Activated CD4-positive, alpha-beta memory T cell treated with anti-CD3 and anti-CD28 coated beads for 36 hours (primary cell): Measurements from ENCODE around the gene ATXN7L1. TPM values are rescaled to one million over a fixed set of nuclear protein-coding genes. Genes with fewer than 3 reads are reported as not detected.
"Not testable (repeated sequence)": the region's sequence is repeated elsewhere in the genome, so short reads cannot be mapped to it uniquely, and the experiment has no call there.

Experiments
- CTCF ChIA-PET: fragments of 350-600 bp; sonication (Branson Sonifier 250); formaldehyde crosslinking; loops from one replicate; lab custom pipeline; 2021; ENCODE audit warnings: antibody characterized with exemption, inconsistent platforms; lab: Charles Lee
- POLR2A ChIA-PET: fragments of 350-600 bp; sonication (Branson Sonifier 250); formaldehyde crosslinking; loops from one replicate; lab custom pipeline; 2021; ENCODE audit warnings: antibody characterized with exemption; lab: Charles Lee
- DNase-seq: peaks from one replicate; pipeline ENCODE4 v3.0.0-alpha.2; 2020
- H3K27ac Mint-ChIP-seq: one replicate; pipeline ENCODE4 v1.8.0; 2021; ENCODE audit warnings: mixed read lengths
- H3K27me3 Mint-ChIP-seq: one replicate; pipeline ENCODE4 v1.8.0; 2021; ENCODE audit warnings: mixed read lengths
- H3K36me3 Mint-ChIP-seq: one replicate; pipeline ENCODE4 v1.8.0; 2021; ENCODE audit warnings: mixed read lengths
- H3K4me1 Mint-ChIP-seq: one replicate; pipeline ENCODE4 v1.8.0; 2021; ENCODE audit warnings: low read depth, mixed read lengths
- H3K4me3 Mint-ChIP-seq: one replicate; pipeline ENCODE4 v1.8.0; 2021; ENCODE audit warnings: mild to moderate bottlenecking, mixed read lengths
- H3K9me3 Mint-ChIP-seq: one replicate; pipeline ENCODE4 v1.8.0; 2021; ENCODE audit warnings: mixed read lengths
- intact Hi-C: fragments of 100-400 bp; cut with micrococcal nuclease; formaldehyde crosslinking; loops from one replicate; pipeline ENCODE4 v1.15.1; 2023
- total RNA-seq, 2 experiments: library from RNA; stranded (reverse); gene quantifications; one replicate each; pipeline ENCODE4 v1.2.3, GENCODE V29; 2021

ATXN7L1 gene
- total RNA-seq, 2 experiments from 2014 or later = 12.4 to 13.3 TPM

DNA sequence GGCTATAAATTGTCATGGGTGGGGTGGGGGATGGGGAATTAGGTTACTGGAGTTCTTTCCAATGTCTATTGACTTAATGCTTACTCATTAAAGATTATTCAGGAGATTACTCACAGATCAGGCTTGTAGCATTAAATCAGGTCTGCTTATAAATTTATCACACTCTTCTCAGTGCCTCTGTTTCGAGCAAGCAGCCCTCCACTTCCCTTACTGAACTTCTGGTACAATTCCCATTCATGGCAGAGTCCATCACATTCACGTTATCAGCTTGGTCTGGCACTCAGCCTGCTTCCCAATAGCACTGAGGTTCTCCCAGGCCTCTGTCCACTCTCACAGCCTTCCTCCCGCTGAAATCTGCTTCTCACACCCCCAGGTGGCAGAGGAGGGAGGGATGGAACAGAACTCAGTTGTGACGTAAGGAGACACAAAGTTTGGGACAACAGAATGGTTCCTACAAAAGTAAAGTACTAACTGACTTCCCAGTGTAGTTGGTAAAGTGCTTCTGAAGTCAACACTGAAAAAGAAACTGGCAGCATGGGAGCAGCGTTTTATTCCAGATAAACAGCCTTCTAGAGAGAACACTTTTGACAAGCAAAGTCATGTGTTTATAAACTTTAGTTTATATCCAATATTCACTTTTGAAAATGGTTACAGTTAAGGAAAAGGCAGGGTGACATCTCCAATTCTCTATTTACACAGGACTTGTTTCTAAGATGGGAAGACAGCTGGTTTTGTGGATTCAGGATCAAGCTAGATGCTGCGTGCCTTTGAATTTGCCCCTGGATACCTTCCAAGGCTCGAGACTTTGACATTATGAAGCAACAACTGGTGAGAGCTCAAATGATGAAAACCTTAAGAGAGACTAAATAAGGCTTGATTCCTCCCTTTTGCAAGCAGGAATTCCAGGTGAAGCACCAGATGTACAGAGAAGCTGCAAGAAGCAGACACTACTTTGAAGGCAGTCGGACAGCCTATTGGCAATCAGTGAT is 81.4 kb downstream of the ATXN7L1 start:
- Mint-ChIP-seq H3K9me3 (no peaks in the 10 kb centered on the region), H3K27me3 (no peaks in the 10 kb centered on the region), H3K27ac (no peak overlapping the region), H3K36me3 (no peaks in the 10 kb centered on the region), H3K4me1 (peaks cover 13% of the 10 kb centered on the region), H3K4me3 (no peak overlapping the region)
- ChIA-PET CTCF (no interaction called here), POLR2A (no interaction called here)
- intact Hi-C loops = no loop called here
- DNase-seq = no peak

- Mint-ChIP-seq H3K4me3 (no peak overlapping the region), H3K27me3 (no peaks in the 10 kb centered on the region), H3K4me1 (peaks cover 6% of the 10 kb centered on the region), H3K27ac (no peak overlapping the region), H3K9me3 (no peaks in the 10 kb centered on the region), H3K36me3 (no peaks in the 10 kb centered on the region)
- CTCF ChIA-PET = no interaction called here
- POLR2A ChIA-PET = no interaction called here
- DNase-seq = no peak
- intact Hi-C loops = no loop called here
These were observed 83.7 kb downstream of the ATXN7L1 start for GRCh38 chr7:105792488-105793370.

DNA sequence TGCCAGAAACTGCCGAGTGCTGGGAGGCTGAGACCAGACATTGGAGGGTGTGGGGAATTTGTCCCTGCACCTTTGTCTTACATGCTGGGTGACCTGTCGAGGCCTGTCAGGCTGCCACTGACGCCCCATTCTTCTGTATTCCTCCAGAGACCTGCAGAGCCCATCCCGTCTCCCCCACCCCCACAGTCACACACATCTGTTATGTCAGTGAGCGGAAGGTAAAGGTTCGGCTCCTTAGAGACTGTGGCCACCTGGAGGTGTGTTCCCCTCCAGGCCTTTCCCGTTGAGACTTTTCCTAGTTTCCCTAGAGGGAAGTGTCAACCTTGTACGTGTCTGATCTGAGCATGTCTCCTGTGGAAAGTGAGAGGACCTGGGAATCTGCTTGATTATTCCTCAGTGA is 84.5 kb downstream of the ATXN7L1 start:
- Mint-ChIP-seq H3K4me1 (peaks cover 3% of the 10 kb centered on the region), H3K27ac (no peak overlapping the region), H3K27me3 (no peaks in the 10 kb centered on the region), H3K9me3 (no peaks in the 10 kb centered on the region), H3K4me3 (no peak overlapping the region), H3K36me3 (no peaks in the 10 kb centered on the region)
- intact Hi-C loops = no loop called here
- POLR2A ChIA-PET = no interaction called here
- CTCF ChIA-PET = no interaction called here
- no peak for DNase-seq

GRCh38 chr7:105790996-105791395 is 85.4 kb downstream of the ATXN7L1 start:
- POLR2A ChIA-PET = no interaction called here
- intact Hi-C loops = no loop called here
- H3K27ac Mint-ChIP-seq = no peak overlapping the region
- H3K4me1 Mint-ChIP-seq = no peaks in the 10 kb centered on the region
- DNase-seq = no peak
- H3K36me3 Mint-ChIP-seq = no peaks in the 10 kb centered on the region
- H3K9me3 Mint-ChIP-seq = no peaks in the 10 kb centered on the region
- H3K4me3 Mint-ChIP-seq = no peak overlapping the region
- CTCF ChIA-PET = no interaction called here
- no peaks in the 10 kb centered on the region for H3K27me3 Mint-ChIP-seq

DNA sequence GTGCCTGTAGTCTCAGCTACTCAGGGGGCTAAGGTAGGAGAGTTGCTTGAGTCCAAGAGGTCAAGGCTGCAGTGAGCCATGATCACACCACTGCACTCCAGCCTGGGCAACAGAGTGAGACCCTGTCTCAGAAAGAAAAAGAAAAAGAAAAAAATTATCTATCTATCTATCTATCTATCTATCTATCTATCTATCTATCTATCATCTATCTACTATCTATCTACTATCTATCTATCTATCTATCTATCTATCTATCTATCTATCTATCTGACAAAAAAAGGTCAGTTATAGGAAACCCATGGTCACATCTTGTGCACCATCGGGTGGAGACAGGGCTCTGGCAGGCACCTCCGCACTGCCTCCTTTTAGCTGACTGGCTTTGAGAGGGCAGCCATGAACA is 85.9 kb downstream of the ATXN7L1 start:
- H3K4me1 Mint-ChIP-seq, H3K9me3 Mint-ChIP-seq, CTCF ChIA-PET, H3K27me3 Mint-ChIP-seq, H3K4me3 Mint-ChIP-seq, intact Hi-C loops, H3K27ac Mint-ChIP-seq, DNase-seq, POLR2A ChIA-PET, H3K36me3 Mint-ChIP-seq: not testable (repeated sequence)

GRCh38 chr7:105788816-105789349 is 87.5 kb downstream of the ATXN7L1 start:
- H3K4me1 Mint-ChIP-seq = no peaks in the 10 kb centered on the region
- ChIA-PET POLR2A (no interaction called here), CTCF (no interaction called here)
- no peak for DNase-seq
- H3K27me3 Mint-ChIP-seq = no peaks in the 10 kb centered on the region
- no peaks in the 10 kb centered on the region for H3K36me3 Mint-ChIP-seq
- H3K4me3 Mint-ChIP-seq = no peak overlapping the region
- no peak overlapping the region for H3K27ac Mint-ChIP-seq
- no peaks in the 10 kb centered on the region for H3K9me3 Mint-ChIP-seq
- intact Hi-C loops = no loop called here

DNA sequence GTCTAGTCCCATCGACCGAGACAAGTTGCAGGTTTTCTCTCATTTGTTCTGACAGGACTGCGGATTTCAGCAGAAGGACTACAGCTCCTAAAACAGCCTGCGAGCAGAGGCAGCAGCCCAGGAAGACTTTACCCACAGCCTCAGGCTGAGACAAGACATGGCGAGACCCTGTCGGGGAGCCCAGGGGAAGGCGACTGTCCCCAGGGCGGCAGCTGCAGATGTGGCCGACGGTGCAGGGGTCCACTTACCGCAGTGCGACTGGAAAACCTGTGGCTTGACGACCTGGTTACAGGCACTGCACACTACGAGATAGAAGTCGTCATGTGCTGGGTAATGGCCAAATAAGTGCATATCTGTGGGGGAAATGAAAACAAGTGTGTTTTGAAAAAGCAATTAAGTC is 88.0 kb downstream of the ATXN7L1 start:
- H3K27ac Mint-ChIP-seq = no peak overlapping the region
- H3K27me3 Mint-ChIP-seq = no peaks in the 10 kb centered on the region
- intact Hi-C loops = no loop called here
- no peak for DNase-seq
- POLR2A ChIA-PET = no interaction called here
- H3K36me3 Mint-ChIP-seq = no peaks in the 10 kb centered on the region
- H3K9me3 Mint-ChIP-seq = no peaks in the 10 kb centered on the region
- H3K4me1 Mint-ChIP-seq = peaks cover under 1% of the 10 kb centered on the region
- H3K4me3 Mint-ChIP-seq = no peak overlapping the region
- CTCF ChIA-PET = no interaction called here

DNA sequence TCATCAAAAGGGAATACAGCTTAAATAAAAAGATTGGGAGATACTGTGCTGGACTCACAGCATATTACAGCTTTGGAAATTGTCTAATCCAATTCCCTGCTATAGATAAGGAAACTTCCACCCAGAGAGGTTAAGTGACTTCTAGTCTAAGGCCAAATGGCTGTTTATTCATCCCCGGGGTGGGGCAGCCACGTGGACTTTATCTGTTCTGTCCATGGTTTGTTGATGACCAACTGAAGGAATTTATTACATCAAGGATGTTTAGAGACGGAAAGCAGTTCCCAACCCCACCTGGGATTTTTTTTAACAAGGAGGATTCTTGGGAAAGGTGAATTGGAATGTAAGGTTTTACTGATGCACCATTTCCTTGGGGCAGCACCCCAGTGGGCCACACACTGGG is 88.6 kb downstream of the ATXN7L1 start:
- ChIA-PET CTCF (interaction anchor here (1.3 kb wide), 1 partner anchor 9 kb away, joined by 3 read pairs; no protein-coding TSS in a partner anchor), POLR2A (no interaction called here)
- intact Hi-C loops = no loop called here
- Mint-ChIP-seq H3K36me3 (no peaks in the 10 kb centered on the region), H3K9me3 (no peaks in the 10 kb centered on the region), H3K27ac (no peak overlapping the region), H3K27me3 (no peaks in the 10 kb centered on the region), H3K4me1 (peaks cover 7% of the 10 kb centered on the region), H3K4me3 (no peak overlapping the region)
- DNase-seq = no peak

- H3K4me3 Mint-ChIP-seq = no peak overlapping the region
These were observed 89.6 kb downstream of the ATXN7L1 start for GRCh38 chr7:105786520-105787470.

GRCh38 chr7:105782391-105783042 is 93.9 kb downstream of the ATXN7L1 start:
- H3K27ac Mint-ChIP-seq = no peak overlapping the region
- intact Hi-C loops = loop anchor here (1.0 kb wide), 3 partner anchors 16 to 67 kb away; no protein-coding TSS in a partner anchor
- peak; percentile 80 for DNase-seq
- H3K4me3 Mint-ChIP-seq = no peak overlapping the region
- ChIA-PET CTCF (interaction anchor here (1.2 to 3.2 kb wide), 4 partner anchors 16 to 125 kb away, joined by 3 to 12 read pairs (median 6); no protein-coding TSS in a partner anchor), POLR2A (interaction anchor here (0.6 kb wide), 1 partner anchor 137 kb away, joined by 3 read pairs; no protein-coding TSS in a partner anchor)
- peaks cover 2% of the 10 kb centered on the region for H3K36me3 Mint-ChIP-seq
- no peaks in the 10 kb centered on the region for H3K9me3 Mint-ChIP-seq
- peaks cover 14% of the 10 kb centered on the region for H3K4me1 Mint-ChIP-seq
- H3K27me3 Mint-ChIP-seq = no peaks in the 10 kb centered on the region

More at GRCh38 chr7:105786520-105787470, 89.6 kb downstream of the ATXN7L1 start:
- H3K27me3 Mint-ChIP-seq = no peaks in the 10 kb centered on the region
- intact Hi-C loops = no loop called here
- ChIA-PET CTCF (interaction anchor here (1.3 to 1.6 kb wide), 2 partner anchors 10 to 16 kb away, joined by 3 to 4 read pairs; no protein-coding TSS in a partner anchor), POLR2A (no interaction called here)
- H3K27ac Mint-ChIP-seq = no peak overlapping the region
- no peaks in the 10 kb centered on the region for H3K9me3 Mint-ChIP-seq
- DNase-seq = no peak
- peaks cover 14% of the 10 kb centered on the region for H3K4me1 Mint-ChIP-seq
- no peaks in the 10 kb centered on the region for H3K36me3 Mint-ChIP-seq
